Activated naive CD4-positive, alpha-beta T cell treated with anti-CD3 and anti-CD28 coated beads, Interleukin-2, amount 50 U/mL, for 24 hours (primary cell): ENCODE data around the gene TFDP1.

ENCODE experiments used
- H3K27ac Mint-ChIP-seq: one replicate; pipeline ENCODE4 v1.8.0; 2021; ENCODE audit warnings: mild to moderate bottlenecking, mixed read lengths
- H3K27me3 Mint-ChIP-seq: one replicate; pipeline ENCODE4 v1.8.0; 2021; ENCODE audit warnings: mixed read lengths
- H3K36me3 Mint-ChIP-seq: one replicate; pipeline ENCODE4 v1.8.0; 2021; ENCODE audit warnings: mixed read lengths
- H3K4me1 Mint-ChIP-seq: one replicate; pipeline ENCODE4 v1.8.0; 2021; ENCODE audit warnings: mixed read lengths
- H3K4me3 Mint-ChIP-seq: one replicate; pipeline ENCODE4 v1.8.0; 2021; ENCODE audit warnings: mild to moderate bottlenecking, mixed read lengths
- H3K9me3 Mint-ChIP-seq: one replicate; pipeline ENCODE4 v1.8.0; 2021; ENCODE audit warnings: mixed read lengths

Gene TFDP1

GRCh38 chr13:113650275-113650674 lies 65.7 kb downstream of the TFDP1 start:
- Mint-ChIP-seq H3K4me3 (no peak overlapping the region), H3K36me3 (no peaks in the 10 kb centered on the region), H3K9me3 (no peaks in the 10 kb centered on the region), H3K27ac (no peak overlapping the region), H3K4me1 (peaks cover 33% of the 10 kb centered on the region), H3K27me3 (no peaks in the 10 kb centered on the region)

- H3K4me3 Mint-ChIP-seq: no peak overlapping the region
- no peaks in the 10 kb centered on the region for H3K27me3 Mint-ChIP-seq
- no peak overlapping the region for H3K27ac Mint-ChIP-seq
- H3K36me3 Mint-ChIP-seq: no peaks in the 10 kb centered on the region
- peaks cover 33% of the 10 kb centered on the region for H3K4me1 Mint-ChIP-seq
- H3K9me3 Mint-ChIP-seq: no peaks in the 10 kb centered on the region
These were observed 66.2 kb downstream of the TFDP1 start for GRCh38 chr13:113650731-113651148.

- no peak overlapping the region for H3K27ac Mint-ChIP-seq
- no peaks in the 10 kb centered on the region for H3K36me3 Mint-ChIP-seq
- H3K4me1 Mint-ChIP-seq: peaks cover 23% of the 10 kb centered on the region
- no peak overlapping the region for H3K4me3 Mint-ChIP-seq
- H3K9me3 Mint-ChIP-seq: no peaks in the 10 kb centered on the region
- no peaks in the 10 kb centered on the region for H3K27me3 Mint-ChIP-seq
These were observed 67.2 kb downstream of the TFDP1 start for GRCh38 chr13:113651511-113652403.

- Mint-ChIP-seq H3K4me1 (peaks cover 14% of the 10 kb centered on the region), H3K4me3 (no peak overlapping the region), H3K9me3 (no peaks in the 10 kb centered on the region), H3K36me3 (no peaks in the 10 kb centered on the region), H3K27ac (no peak overlapping the region), H3K27me3 (no peaks in the 10 kb centered on the region)
These were observed 68.1 kb downstream of the TFDP1 start for GRCh38 chr13:113652404-113653263.

- H3K27me3 Mint-ChIP-seq: no peaks in the 10 kb centered on the region
- no peak overlapping the region for H3K4me3 Mint-ChIP-seq
- peaks cover 7% of the 10 kb centered on the region for H3K4me1 Mint-ChIP-seq
- no peaks in the 10 kb centered on the region for H3K9me3 Mint-ChIP-seq
- H3K27ac Mint-ChIP-seq: no peak overlapping the region
- no peaks in the 10 kb centered on the region for H3K36me3 Mint-ChIP-seq
These were observed 69.0 kb downstream of the TFDP1 start for GRCh38 chr13:113653264-113654174.

- Mint-ChIP-seq H3K4me3 (no peak overlapping the region), H3K27ac (no peak overlapping the region), H3K36me3 (no peaks in the 10 kb centered on the region), H3K9me3 (no peaks in the 10 kb centered on the region), H3K27me3 (no peaks in the 10 kb centered on the region), H3K4me1 (peaks cover 7% of the 10 kb centered on the region)
These were observed 69.6 kb downstream of the TFDP1 start for GRCh38 chr13:113654175-113654560.

GRCh38 chr13:113654591-113655345 lies 70.2 kb downstream of the TFDP1 start:
- Mint-ChIP-seq H3K27ac (no peak overlapping the region), H3K9me3 (no peaks in the 10 kb centered on the region), H3K4me1 (peaks cover 7% of the 10 kb centered on the region), H3K4me3 (no peak overlapping the region), H3K36me3 (no peaks in the 10 kb centered on the region), H3K27me3 (no peaks in the 10 kb centered on the region)

GRCh38 chr13:113655346-113656002 lies 70.9 kb downstream of the TFDP1 start:
- H3K36me3 Mint-ChIP-seq: no peaks in the 10 kb centered on the region
- H3K9me3 Mint-ChIP-seq: peaks cover under 1% of the 10 kb centered on the region
- H3K27me3 Mint-ChIP-seq: no peaks in the 10 kb centered on the region
- H3K4me3 Mint-ChIP-seq: no peak overlapping the region
- H3K4me1 Mint-ChIP-seq: peaks cover 7% of the 10 kb centered on the region
- no peak overlapping the region for H3K27ac Mint-ChIP-seq

GRCh38 chr13:113656003-113656588 lies 71.5 kb downstream of the TFDP1 start:
- Mint-ChIP-seq H3K4me3 (no peak overlapping the region), H3K9me3 (peaks cover 6% of the 10 kb centered on the region), H3K36me3 (peaks cover 2% of the 10 kb centered on the region), H3K4me1 (peaks cover 7% of the 10 kb centered on the region), H3K27ac (no peak overlapping the region), H3K27me3 (no peaks in the 10 kb centered on the region)

GRCh38 chr13:113656831-113657671 lies 72.5 kb downstream of the TFDP1 start:
- no peaks in the 10 kb centered on the region for H3K27me3 Mint-ChIP-seq
- no peak overlapping the region for H3K4me3 Mint-ChIP-seq
- peaks cover 7% of the 10 kb centered on the region for H3K4me1 Mint-ChIP-seq
- peaks cover 12% of the 10 kb centered on the region for H3K9me3 Mint-ChIP-seq
- no peak overlapping the region for H3K27ac Mint-ChIP-seq
- H3K36me3 Mint-ChIP-seq: peaks cover 4% of the 10 kb centered on the region

GRCh38 chr13:113657851-113658741 lies 73.5 kb downstream of the TFDP1 start, which contains the start of gene ATP4B:
Gene ATP4B (minus strand): TSS chr13:113658198. CDS start chr13:113658144, 54 bp downstream.
- Mint-ChIP-seq H3K4me1 (peaks cover 7% of the 10 kb centered on the region), H3K4me3 (no peak within 1 kb of the TSS)

GRCh38 chr13:113658836-113659235 lies 74.3 kb downstream of the TFDP1 start:
- H3K27ac Mint-ChIP-seq: no peak overlapping the region
- H3K4me1 Mint-ChIP-seq: peaks cover 5% of the 10 kb centered on the region
- no peak overlapping the region for H3K4me3 Mint-ChIP-seq
- H3K27me3 Mint-ChIP-seq: no peaks in the 10 kb centered on the region
- peaks cover 4% of the 10 kb centered on the region for H3K36me3 Mint-ChIP-seq
- H3K9me3 Mint-ChIP-seq: peaks cover 12% of the 10 kb centered on the region

More at GRCh38 chr13:113657851-113658741, 73.5 kb downstream of the TFDP1 start, which contains the start of gene ATP4B:
- Mint-ChIP-seq H3K27ac (no peak within 1 kb of the TSS), H3K27me3 (no peaks in the 10 kb centered on the region), H3K9me3 (peaks cover 12% of the 10 kb centered on the region), H3K36me3 (peaks cover 4% of the 10 kb centered on the region)
